IMR-90 (cell line): ENCODE results near the gene NFIX. TPM values are rescaled to one million over a fixed set of nuclear protein-coding genes. Genes with fewer than 3 reads are reported as not detected.

Experiments
- ATAC-seq: fragments of 200-7000 bp; cut with Tn5 transposase; 2 replicates; pipeline ENCODE4 v1.9.1; 2020; ENCODE audit warnings: low read depth, mild to moderate bottlenecking, moderate library complexity
- BruUV-seq: library from RNA; stranded (reverse); fragments of 400-500 nt; replicated peaks from 2 replicates; lab custom pipeline; 2021; lab: Mats Ljungman, UMichigan
- CTCF ChIA-PET: fragments of 300-600 bp; formaldehyde crosslinking; extraction: SDS; loops from one replicate; lab custom pipeline; 2021; ENCODE audit warnings: antibody characterized with exemption; lab: Yijun Ruan, JAX
- POLR2A ChIA-PET: fragments of 300-600 bp; sonication (Branson Sonifier 250); formaldehyde crosslinking; loops from one replicate; lab custom pipeline; 2022; ENCODE audit warnings: antibody characterized with exemption; ENCODE audit not compliant: unreplicated experiment; lab: Charles Lee
- DNase-seq: peaks from one replicate; pipeline ENCODE4 v3.0.0; 2013
- H2AFZ ChIP-seq: replicated peaks from 2 replicates; pipeline ENCODE3; 2013; ENCODE audit warnings: low read length, mild to moderate bottlenecking; ENCODE audit not compliant: poor library complexity
- H2AK5ac ChIP-seq: 2 replicates; pipeline ENCODE4 v1.6.1; 2013; ENCODE audit warnings: low read depth, low read length, inconsistent platforms
- H2AK9ac ChIP-seq: replicated peaks from 2 replicates; pipeline ENCODE3; 2013; ENCODE audit warnings: mild to moderate bottlenecking, low read depth, low read length, moderate library complexity; ENCODE audit not compliant: poor library complexity
- H2BK120ac ChIP-seq: 2 replicates; pipeline ENCODE4 v1.6.1; 2013; ENCODE audit warnings: low read depth, low read length, inconsistent platforms
- H2BK15ac ChIP-seq: 3 replicates; pipeline ENCODE4 v1.6.1; 2013; ENCODE audit warnings: low read depth, low read length, inconsistent platforms
- H2BK20ac ChIP-seq: 2 replicates; pipeline ENCODE4 v1.6.1; 2013; ENCODE audit warnings: low read depth, mild to moderate bottlenecking, inconsistent platforms, low read length, moderate library complexity
- H2BK5ac ChIP-seq: 2 replicates; pipeline ENCODE4 v1.6.1; 2013; ENCODE audit warnings: mild to moderate bottlenecking, low read depth, low read length, inconsistent platforms; ENCODE audit not compliant: poor library complexity, severe bottlenecking
- H3K14ac ChIP-seq: replicated peaks from 2 replicates; pipeline ENCODE4 v1.6.1; 2013; ENCODE audit warnings: low read depth, low read length, inconsistent platforms
- H3K18ac ChIP-seq: 2 replicates; pipeline ENCODE4 v1.6.1; 2013; ENCODE audit warnings: low read depth, low read length, control low read depth
- H3K23ac ChIP-seq: 2 replicates; pipeline ENCODE4 v1.6.1; 2013; ENCODE audit warnings: low read depth, low read length, inconsistent platforms
- H3K27ac ChIP-seq: 2 replicates; pipeline ENCODE4 v1.5.1; 2013; ENCODE audit warnings: mild to moderate bottlenecking, control low read depth, low read length; ENCODE audit not compliant: insufficient read depth
- H3K27me3 ChIP-seq: 2 replicates; pipeline ENCODE4 v1.6.1; 2013; ENCODE audit warnings: low read length; ENCODE audit not compliant: control insufficient read depth, insufficient read depth
- H3K36me3 ChIP-seq: 2 replicates; pipeline ENCODE4 v1.6.1; 2013; ENCODE audit warnings: low read length, mixed read lengths; ENCODE audit not compliant: control insufficient read depth, insufficient read depth
- H3K4ac ChIP-seq: 2 replicates; pipeline ENCODE4 v1.6.1; 2013; ENCODE audit warnings: low read depth, low read length, inconsistent platforms
- H3K4me1 ChIP-seq: 2 replicates; pipeline ENCODE4 v1.6.1; 2013; ENCODE audit warnings: low read length, mixed read lengths; ENCODE audit not compliant: control insufficient read depth, insufficient read depth
- H3K4me2 ChIP-seq: 2 replicates; pipeline ENCODE4 v1.6.1; 2013; ENCODE audit warnings: low read depth, mild to moderate bottlenecking, control low read depth, low read length, moderate library complexity
- H3K4me3 ChIP-seq: 2 replicates; pipeline ENCODE4 v1.5.1; 2013; ENCODE audit warnings: low read depth, mild to moderate bottlenecking, control low read depth, low read length, moderate library complexity; ENCODE audit not compliant: insufficient read depth
- H3K56ac ChIP-seq: 2 replicates; pipeline ENCODE4 v1.6.1; 2013; ENCODE audit warnings: low read length, inconsistent platforms; ENCODE audit not compliant: insufficient read depth; ENCODE audit errors: extremely low read depth
- H3K79me1 ChIP-seq, 2 experiments: 2 replicates each; pipeline ENCODE4 v1.6.1; 2013; ENCODE audit warnings: low read length in 2 of 2, inconsistent platforms in 1 of 2, low read depth in 1 of 2
- H3K9ac ChIP-seq: 2 replicates; pipeline ENCODE4 v1.6.1; 2013; ENCODE audit warnings: low read depth, low read length, control low read depth
- H3K9me1 ChIP-seq: 2 replicates; pipeline ENCODE4 v1.6.1; 2013; ENCODE audit warnings: low read length, inconsistent platforms; ENCODE audit not compliant: insufficient read depth
- H3K9me3 ChIP-seq: 2 replicates; pipeline ENCODE4 v1.6.1; 2013; ENCODE audit warnings: low read length; ENCODE audit not compliant: control insufficient read depth, insufficient read depth
- H4K20me1 ChIP-seq: 2 replicates; pipeline ENCODE4 v1.6.1; 2013; ENCODE audit warnings: low read length, inconsistent platforms; ENCODE audit not compliant: insufficient read depth
- H4K5ac ChIP-seq: 2 replicates; pipeline ENCODE4 v1.6.1; 2013; ENCODE audit warnings: mild to moderate bottlenecking, low read depth, low read length, control low read depth
- H4K8ac ChIP-seq, 2 experiments: 2 replicates each; pipeline ENCODE4 v1.6.1; 2013; ENCODE audit warnings: low read depth in 2 of 2, low read length in 2 of 2, control low read depth in 1 of 2, inconsistent platforms in 1 of 2
- H4K91ac ChIP-seq: 2 replicates; pipeline ENCODE4 v1.6.1; 2013; ENCODE audit warnings: low read depth, low read length, inconsistent platforms; ENCODE audit not compliant: insufficient read depth
- BHLHE40 ChIP-seq: fragments of 150-350 bp; IDR thresholded peaks from 2 replicates; pipeline ENCODE4 v1.6.1; 2016; ENCODE audit warnings: mild to moderate bottlenecking, low read depth, low read length
- CEBPB ChIP-seq: IDR thresholded peaks from 2 replicates; pipeline ENCODE4 v1.6.1; 2012; ENCODE audit warnings: low read depth, low read length, improper control_type of control experiment
- CHD1 ChIP-seq: IDR thresholded peaks from 2 replicates; pipeline ENCODE4 v1.6.1; 2012; ENCODE audit warnings: low read depth, low read length, improper control_type of control experiment
- CTCF ChIP-seq: conservative IDR thresholded peaks from 2 replicates; pipeline ENCODE4 v1.5.1; 2012; ENCODE audit warnings: mild to moderate bottlenecking, low read depth, low read length, improper control_type of control experiment
- ELK1 ChIP-seq: fragments of 150-350 bp; IDR thresholded peaks from 2 replicates; pipeline ENCODE4 v1.6.1; 2016; ENCODE audit warnings: low read depth, mild to moderate bottlenecking, low read length, moderate library complexity, borderline replicate concordance
- FOS ChIP-seq: fragments of 150-350 bp; IDR thresholded peaks from 2 replicates; pipeline ENCODE4 v1.6.1; 2016; ENCODE audit warnings: low read depth, low read length
- MAFK ChIP-seq: IDR thresholded peaks from 2 replicates; pipeline ENCODE4 v1.6.1; 2012; ENCODE audit warnings: low read depth, low read length, improper control_type of control experiment
- MAZ ChIP-seq: IDR thresholded peaks from 2 replicates; pipeline ENCODE4 v1.6.1; 2012; ENCODE audit warnings: low read depth, mild to moderate bottlenecking, low read length, improper control_type of control experiment, moderate library complexity, borderline replicate concordance
- MXI1 ChIP-seq: IDR thresholded peaks from 2 replicates; pipeline ENCODE4 v1.6.1; 2012; ENCODE audit warnings: low read depth, mild to moderate bottlenecking, low read length, moderate library complexity, borderline replicate concordance
- NFE2L2 ChIP-seq: fragments of 150-350 bp; IDR thresholded peaks from 2 replicates; pipeline ENCODE4 v1.6.1; 2016; ENCODE audit warnings: low read depth, mild to moderate bottlenecking, low read length
- POLR2A ChIP-seq: IDR thresholded peaks from 2 replicates; pipeline ENCODE4 v1.6.1; 2012; ENCODE audit warnings: mild to moderate bottlenecking, low read depth, low read length
- RAD21 ChIP-seq: IDR thresholded peaks from 2 replicates; pipeline ENCODE4 v1.6.1; 2012; ENCODE audit warnings: low read length, improper control_type of control experiment
- RCOR1 ChIP-seq: IDR thresholded peaks from 2 replicates; pipeline ENCODE4 v1.6.1; 2012; ENCODE audit warnings: mild to moderate bottlenecking, low read length, improper control_type of control experiment; ENCODE audit not compliant: insufficient replicate concordance
- RFX5 ChIP-seq: IDR thresholded peaks from 2 replicates; pipeline ENCODE4 v1.8.0; 2012; ENCODE audit warnings: low read depth, mild to moderate bottlenecking, low read length, moderate library complexity
- SMC3 ChIP-seq: fragments of 150-350 bp; IDR thresholded peaks from 2 replicates; pipeline ENCODE4 v1.6.1; 2016; ENCODE audit warnings: low read depth, mild to moderate bottlenecking, antibody characterized with exemption, low read length, moderate library complexity
- USF2 ChIP-seq: fragments of 150-350 bp; IDR thresholded peaks from 2 replicates; pipeline ENCODE4 v1.6.1; 2017; ENCODE audit warnings: mild to moderate bottlenecking, antibody characterized with exemption, low read length, low read depth
- WGBS, 2 experiments: methylation state at CpG; one replicate each; pipeline versions ENCODE4 v1.1.5 to v1.1.7; 2013; ENCODE audit warnings: missing lambda C conversion rate in 2 of 2; ENCODE audit not compliant: insufficient read length in 1 of 2; ENCODE audit errors: extremely low coverage in 2 of 2; 5-methylcytosine and 5-hydroxymethylcytosine counted together
- dilution Hi-C: fragments of 300-500 bp; cut with HindIII; formaldehyde crosslinking; loops from one replicate; pipeline ENCODE4 v1.14.3; 2018; ENCODE audit warnings: low sequenced_read_pairs; ENCODE audit not compliant: unreplicated experiment
- in situ Hi-C: fragments of 300-500 bp; cut with MboI; formaldehyde crosslinking; loops from 3 replicates; pipeline ENCODE4 v1.14.3; 2019; ENCODE audit warnings: low sequenced_read_pairs, inconsistent platforms, mixed read lengths
- intact Hi-C: fragments of 100-400 bp; cut with micrococcal nuclease; formaldehyde crosslinking; loops from 2 replicates; pipeline ENCODE4 v1.10.0; 2022
- polyA plus RNA-seq, 3 experiments: library from polyadenylated mRNA; depleted of rRNA; stranded (reverse); fragments of >200 nt; gene quantifications; 2 replicates each; pipeline ENCODE4 v1.2.3, GENCODE V29; 2012; ENCODE audit warnings: low replicate concordance in 1 of 3
- total RNA-seq: library from RNA; depleted of rRNA; stranded (reverse); fragments of >200 nt; gene quantifications from 2 replicates; pipeline ENCODE4 v1.2.3, GENCODE V29; 2012

Gene NFIX
- total and polyA plus RNA-seq, 2 of the 4 experiments (the other 2 are of a cell fraction), result 10.2 to 47.7 TPM

GRCh38 chr19:13020002-13020414 is 24.7 kb downstream of the NFIX start:
- ATAC-seq, result no peak
- peak overlapping the region; percentile 60 for H2AK9ac ChIP-seq
- no peak overlapping the region for H4K91ac ChIP-seq
- H2BK5ac ChIP-seq, result no peak overlapping the region
- no peak overlapping the region for H3K4me3 ChIP-seq
- no TSS peak for BruUV-seq
- H3K27ac ChIP-seq, result peak overlapping the region; percentile 0; the same call in 1 of the 2 replicates
- H4K20me1 ChIP-seq, result peaks cover 6% of the 10 kb centered on the region; the same call in 1 of the 2 replicates
- ChIA-PET CTCF (no interaction called here), POLR2A (no interaction called here)
- H3K27me3 ChIP-seq, result no peaks in the 10 kb centered on the region
- no peak overlapping the region for H4K5ac ChIP-seq
- H2BK15ac ChIP-seq, result no peak overlapping the region
- dilution Hi-C loops (no loop called here), in situ Hi-C loops (no loop called here), intact Hi-C loops (no loop called here)
- peaks cover 17% of the 10 kb centered on the region; the same call in 1 of the 2 replicates for H3K9me1 ChIP-seq
- H3K14ac ChIP-seq, result peak overlapping the region; percentile 10
- H3K9me3 ChIP-seq, result no peaks in the 10 kb centered on the region
- H4K8ac ChIP-seq, result no peak overlapping the region
- H2BK120ac ChIP-seq, result 0 out of 2 replicates have a peak overlapping the region, but pooled peaks have one; percentile 12
- H2AFZ ChIP-seq, result no peak overlapping the region
- no peak overlapping the region for H3K56ac ChIP-seq
- no peak overlapping the region for H3K18ac ChIP-seq
- H2AK5ac ChIP-seq, result peak overlapping the region; percentile 83; the same call in 1 of the 2 replicates
- H3K23ac ChIP-seq, result peak overlapping the region; percentile 54; the same call in 1 of the 2 replicates
- H3K4me2 ChIP-seq, result peak overlapping the region; percentile 10; the same call in 1 of the 2 replicates
- H3K4me1 ChIP-seq, result peaks cover 49% of the 10 kb centered on the region
- no CpG with 5 or more reads among the region's 7 CpGs for WGBS, 2 experiments
- DNase-seq, result peak; percentile 34
- H3K4ac ChIP-seq, result no peak overlapping the region
- no peaks in the 10 kb centered on the region; the same call in 1 of the 2 replicates for H3K36me3 ChIP-seq
- peaks cover 39 to 77% of the 10 kb centered on the region in 2 experiments for H3K79me1 ChIP-seq
- H2BK20ac ChIP-seq, result no peak overlapping the region
- H3K9ac ChIP-seq, result no peak overlapping the region
- no peak for TF ChIP-seq RAD21
- no peak for TF ChIP-seq RFX5
- no peak for TF ChIP-seq CHD1
- no peak for TF ChIP-seq POLR2A
- no peak for TF ChIP-seq RCOR1
- TF ChIP-seq CEBPB, result no peak
- no peak for TF ChIP-seq SMC3
- no peak for TF ChIP-seq USF2
- TF ChIP-seq NFE2L2, result no peak
- no peak for TF ChIP-seq MAFK
- no peak for TF ChIP-seq FOS
- no peak for TF ChIP-seq MXI1
- TF ChIP-seq BHLHE40, result no peak
- no peak for TF ChIP-seq ELK1
- TF ChIP-seq CTCF, result no peak
- TF ChIP-seq MAZ, result no peak
